IPS-20b (cell line): Measurements from ENCODE around the gene RERE.

Experiments used
- H3K27ac ChIP-seq: one replicate; pipeline ENCODE4 v1.5.1; 2013; ENCODE audit warnings: low read length
- H3K27me3 ChIP-seq: 2 replicates; pipeline ENCODE4 v1.6.1; 2013; ENCODE audit warnings: mild to moderate bottlenecking, low read length, inconsistent platforms; ENCODE audit not compliant: insufficient read depth
- H3K36me3 ChIP-seq: 2 replicates; pipeline ENCODE4 v1.6.1; 2013; ENCODE audit warnings: low read depth, mild to moderate bottlenecking, inconsistent platforms, low read length, moderate library complexity; ENCODE audit not compliant: insufficient read depth
- H3K4me1 ChIP-seq: 2 replicates; pipeline ENCODE4 v1.6.1; 2013; ENCODE audit warnings: mild to moderate bottlenecking, control low read depth, inconsistent platforms, low read length, moderate library complexity; ENCODE audit not compliant: insufficient read depth
- H3K4me3 ChIP-seq: 2 replicates; pipeline ENCODE4 v1.5.1; 2013; ENCODE audit warnings: mild to moderate bottlenecking, low read length, inconsistent platforms
- H3K9ac ChIP-seq: 2 replicates; pipeline ENCODE4 v1.6.1; 2013; ENCODE audit warnings: low read depth, mild to moderate bottlenecking, inconsistent platforms, low read length, moderate library complexity
- H3K9me3 ChIP-seq: 2 replicates; pipeline ENCODE4 v1.6.1; 2013; ENCODE audit warnings: mild to moderate bottlenecking, low read depth, low read length, inconsistent platforms; ENCODE audit not compliant: insufficient read depth

Gene RERE

GRCh38 chr1:8423692-8424538, 393.5 kb downstream of the RERE start:
- Histone ChIP-seq H3K27me3 (no peaks in the 10 kb centered on the region), H3K4me1 (peaks cover 50% of the 10 kb centered on the region), H3K27ac (peak overlapping the region; percentile 73), H3K36me3 (peaks cover 19% of the 10 kb centered on the region), H3K9me3 (no peaks in the 10 kb centered on the region), H3K4me3 (peak overlapping the region; percentile 58), H3K9ac (peak overlapping the region; percentile 55; the same call in 1 of the 2 replicates)

GRCh38 chr1:8423269-8423691, 394.2 kb downstream of the RERE start:
- Histone ChIP-seq H3K4me1 (peaks cover 56% of the 10 kb centered on the region), H3K4me3 (peak overlapping the region; percentile 88), H3K27ac (peak overlapping the region; percentile 27), H3K36me3 (peaks cover 26% of the 10 kb centered on the region), H3K9ac (peak overlapping the region; percentile 83; the same call in 1 of the 2 replicates), H3K9me3 (no peaks in the 10 kb centered on the region), H3K27me3 (no peaks in the 10 kb centered on the region)

GRCh38 chr1:8422510-8423268, 394.8 kb downstream of the RERE start:
- H3K27ac ChIP-seq, result peak overlapping the region; percentile 27

GRCh38 chr1:8421721-8422120, 395.7 kb downstream of the RERE start:
- Histone ChIP-seq H3K9me3 (no peaks in the 10 kb centered on the region), H3K36me3 (peaks cover 32% of the 10 kb centered on the region), H3K4me3 (peak overlapping the region; percentile 88), H3K4me1 (peaks cover 71% of the 10 kb centered on the region), H3K9ac (peak overlapping the region; percentile 7; the same call in 1 of the 2 replicates), H3K27me3 (no peaks in the 10 kb centered on the region), H3K27ac (no peak overlapping the region)

More at GRCh38 chr1:8422510-8423268, 394.8 kb downstream of the RERE start:
- H3K9me3 ChIP-seq, result no peaks in the 10 kb centered on the region
- H3K4me1 ChIP-seq, result peaks cover 62% of the 10 kb centered on the region
- H3K27me3 ChIP-seq, result no peaks in the 10 kb centered on the region
- peak overlapping the region; percentile 83; the same call in 1 of the 2 replicates for H3K9ac ChIP-seq
- peaks cover 28% of the 10 kb centered on the region for H3K36me3 ChIP-seq
- peak overlapping the region; percentile 88 for H3K4me3 ChIP-seq

GRCh38 chr1:8420318-8420717, 397.1 kb downstream of the RERE start:
- H3K27ac ChIP-seq, result no peak overlapping the region
- H3K27me3 ChIP-seq, result no peaks in the 10 kb centered on the region
- no peaks in the 10 kb centered on the region for H3K9me3 ChIP-seq
- peaks cover 39% of the 10 kb centered on the region for H3K36me3 ChIP-seq
- H3K9ac ChIP-seq, result no peak overlapping the region
- H3K4me3 ChIP-seq, result no peak overlapping the region
- peaks cover 73% of the 10 kb centered on the region for H3K4me1 ChIP-seq

DNA sequence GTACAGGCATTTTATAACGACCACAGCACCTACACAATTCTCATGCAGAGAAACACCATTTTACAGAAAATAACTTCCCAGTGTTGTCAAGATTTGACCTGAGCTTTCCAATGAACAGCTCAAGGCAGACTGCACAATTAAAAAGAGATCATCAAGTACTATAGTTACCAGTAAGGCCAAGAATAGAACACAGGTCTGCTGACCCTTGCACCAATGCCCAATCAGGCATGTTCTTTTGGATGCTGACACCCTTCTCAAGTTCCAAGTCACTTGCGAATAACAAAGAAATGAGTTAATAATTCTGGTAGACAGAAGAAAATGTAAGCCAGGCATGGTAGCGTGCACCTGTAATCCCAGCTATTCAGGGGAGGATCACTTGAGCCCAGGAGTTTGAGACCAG, 397.6 kb downstream of the RERE start:
- peaks cover 70% of the 10 kb centered on the region for H3K4me1 ChIP-seq
- no peaks in the 10 kb centered on the region for H3K27me3 ChIP-seq
- H3K27ac ChIP-seq, result no peak overlapping the region
- 0 out of 2 replicates have a peak overlapping the region, but pooled peaks have one; percentile 5 for H3K9ac ChIP-seq
- H3K4me3 ChIP-seq, result no peak overlapping the region
- no peaks in the 10 kb centered on the region for H3K9me3 ChIP-seq
- H3K36me3 ChIP-seq, result peaks cover 39% of the 10 kb centered on the region

- Histone ChIP-seq H3K36me3 (peaks cover 39% of the 10 kb centered on the region), H3K27me3 (no peaks in the 10 kb centered on the region), H3K27ac (no peak overlapping the region), H3K4me3 (no peak overlapping the region), H3K4me1 (peaks cover 63% of the 10 kb centered on the region), H3K9ac (0 out of 2 replicates have a peak overlapping the region, but pooled peaks have one; percentile 5), H3K9me3 (no peaks in the 10 kb centered on the region)
Measured at GRCh38 chr1:8419172-8419571, 398.3 kb downstream of the RERE start.

DNA sequence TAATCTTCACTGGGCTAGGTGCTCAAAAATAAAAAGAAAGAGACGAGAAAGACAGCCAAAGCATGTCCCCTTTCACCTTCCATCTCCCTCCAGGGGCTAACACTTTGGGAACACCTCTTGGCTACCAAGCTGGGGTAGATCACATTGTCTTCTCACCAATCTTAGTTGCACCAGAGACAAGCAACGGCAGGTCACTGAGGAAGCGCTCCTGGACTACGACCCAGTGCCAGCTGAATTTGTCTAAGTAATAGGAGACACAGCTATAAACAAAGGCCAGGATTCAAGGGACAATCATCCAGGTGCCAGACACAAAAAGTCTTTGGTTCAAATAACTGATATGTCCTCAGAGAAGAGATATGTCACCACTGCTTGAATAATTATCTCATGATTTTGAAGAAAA, 399.1 kb downstream of the RERE start:
- Histone ChIP-seq H3K27me3 (no peaks in the 10 kb centered on the region), H3K4me3 (no peak overlapping the region), H3K36me3 (peaks cover 43% of the 10 kb centered on the region), H3K4me1 (peaks cover 62% of the 10 kb centered on the region), H3K27ac (no peak overlapping the region), H3K9ac (no peak overlapping the region), H3K9me3 (no peaks in the 10 kb centered on the region)

DNA sequence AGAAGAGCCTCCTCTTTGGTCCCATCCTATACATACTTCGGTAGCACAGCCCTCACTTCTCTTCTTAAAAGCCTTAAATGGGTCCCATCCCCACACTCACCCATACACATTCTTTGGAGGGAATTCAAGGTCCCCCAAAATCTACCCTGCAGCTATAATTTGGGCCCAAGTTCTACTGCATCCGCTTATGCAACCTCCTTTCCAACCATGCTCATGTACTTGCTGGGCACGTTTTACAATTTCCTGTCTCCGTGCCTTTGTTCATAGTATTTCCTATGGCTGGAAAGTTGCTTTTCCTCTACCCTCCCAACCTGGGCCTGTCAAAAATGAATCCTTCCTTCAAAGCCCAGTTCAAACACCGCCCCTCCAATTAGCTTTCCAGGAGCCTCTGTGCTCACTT, 399.8 kb downstream of the RERE start:
- no peak overlapping the region for H3K27ac ChIP-seq
- H3K36me3 ChIP-seq, result peaks cover 44% of the 10 kb centered on the region
- no peaks in the 10 kb centered on the region for H3K27me3 ChIP-seq
- no peak overlapping the region for H3K9ac ChIP-seq
- H3K9me3 ChIP-seq, result no peaks in the 10 kb centered on the region
- H3K4me1 ChIP-seq, result peaks cover 59% of the 10 kb centered on the region
- H3K4me3 ChIP-seq, result no peak overlapping the region

GRCh38 chr1:8416881-8417280, 400.6 kb downstream of the RERE start:
- H3K4me1 ChIP-seq, result peaks cover 59% of the 10 kb centered on the region
- no peaks in the 10 kb centered on the region for H3K27me3 ChIP-seq
- no peak overlapping the region for H3K4me3 ChIP-seq
- H3K36me3 ChIP-seq, result peaks cover 44% of the 10 kb centered on the region
- no peak overlapping the region; the same call in 1 of the 2 replicates for H3K9ac ChIP-seq
- H3K9me3 ChIP-seq, result no peaks in the 10 kb centered on the region
- peak overlapping the region; percentile 31 for H3K27ac ChIP-seq

DNA sequence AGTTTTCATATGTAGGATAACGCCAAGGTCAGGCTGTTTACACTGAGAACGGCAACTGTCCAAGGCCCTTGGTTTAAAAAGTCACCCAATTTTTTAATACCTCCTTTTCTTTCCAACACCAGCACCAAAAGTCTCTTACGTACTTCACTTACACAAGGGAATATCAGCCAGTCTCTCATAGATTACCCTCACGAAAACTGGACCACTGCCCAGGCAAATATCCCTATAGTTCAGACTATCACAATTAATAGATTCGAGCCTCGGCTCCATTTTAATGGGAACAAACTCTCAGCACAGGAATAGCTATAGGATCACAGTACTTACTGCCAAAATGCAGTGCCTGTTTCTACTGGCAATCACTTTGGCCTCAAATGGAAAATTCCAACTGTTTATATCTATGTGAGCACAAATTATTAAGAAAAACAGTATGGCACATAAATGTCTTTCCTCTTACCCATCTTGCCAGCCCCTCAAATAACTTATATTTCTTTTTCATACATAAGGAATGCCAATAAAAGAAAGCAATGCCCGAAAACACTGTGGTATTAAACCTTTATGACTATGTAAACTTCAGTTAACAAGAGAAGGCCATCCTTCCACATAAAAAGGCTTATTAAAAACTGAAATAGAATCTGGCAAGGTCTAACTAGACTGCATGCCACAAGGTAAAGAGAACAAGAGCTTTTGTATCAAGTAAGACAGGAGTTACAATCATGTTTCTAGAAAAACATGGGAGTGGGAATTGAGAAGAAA, 401.7 kb downstream of the RERE start:
- H3K27ac ChIP-seq, result no peak overlapping the region
- H3K9me3 ChIP-seq, result no peaks in the 10 kb centered on the region
- peaks cover 57% of the 10 kb centered on the region for H3K4me1 ChIP-seq
- H3K36me3 ChIP-seq, result peaks cover 46% of the 10 kb centered on the region
- H3K9ac ChIP-seq, result no peak overlapping the region
- no peaks in the 10 kb centered on the region for H3K27me3 ChIP-seq
- H3K4me3 ChIP-seq, result no peak overlapping the region
